ENCODE results near the gene PRKG2.

Gene PRKG2

DNA sequence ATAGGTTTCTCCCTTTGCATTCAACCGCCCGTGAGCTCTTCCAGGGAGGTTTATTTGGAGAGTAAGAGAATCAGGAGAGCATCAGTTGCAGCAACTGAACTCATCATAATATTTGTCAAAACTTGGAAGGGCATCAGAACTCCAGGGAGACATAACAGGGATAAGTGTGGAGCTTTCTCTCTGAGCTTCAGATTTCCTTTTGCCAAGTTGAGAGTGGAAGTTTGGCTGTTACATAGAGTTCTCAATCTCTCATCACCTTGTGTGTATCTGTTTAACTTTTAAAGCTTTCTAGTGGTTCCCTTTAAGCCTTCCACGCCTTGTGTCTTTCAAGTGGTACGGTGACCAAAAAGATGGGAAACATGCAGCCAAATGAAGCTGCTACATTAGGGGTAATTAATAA is 165.7 kb downstream of the PRKG2 start:
- ChIA-PET CTCF (interaction anchor here (0.8 to 5.2 kb wide), 7 partner anchors 8 to 835 kb away, joined by 3 to 36 read pairs (median 5); no protein-coding TSS in a partner anchor), POLR2A (no interaction called here)
- TF ChIP-seq CTCF (IDR thresholded peaks at IDR 0.05; ENCODE audit: control extremely low read depth, extremely low read depth, low read depth, missing control alignments), result no peak
- DNase-seq (ENCODE audit: extremely low spot score), result no peak

GRCh38 chr4:81042578-81043365 is 172.2 kb downstream of the PRKG2 start:
- no peak for DNase-seq (ENCODE audit: extremely low spot score)
- ChIA-PET POLR2A (no interaction called here), CTCF (interaction anchor here (1.0 to 2.6 kb wide), 6 partner anchors 9 to 686 kb away, joined by 3 to 8 read pairs (median 3); no protein-coding TSS in a partner anchor)
- no peak for TF ChIP-seq CTCF (IDR thresholded peaks at IDR 0.05; ENCODE audit: control extremely low read depth, extremely low read depth, low read depth, missing control alignments)

- no peak for DNase-seq (ENCODE audit: extremely low spot score)
- POLR2A ChIA-PET, result no interaction called here
- CTCF ChIA-PET, result interaction anchor here (0.7 to 3.1 kb wide), 18 partner anchors 10 to 838 kb away, joined by 3 to 36 read pairs (median 4); partner anchors contain the start of gene BMP3
- peak; percentile 63 for TF ChIP-seq CTCF (IDR thresholded peaks at IDR 0.05; ENCODE audit: control extremely low read depth, extremely low read depth, low read depth, missing control alignments)
Measured at GRCh38 chr4:81040012-81040659, 174.9 kb downstream of the PRKG2 start.

DNA sequence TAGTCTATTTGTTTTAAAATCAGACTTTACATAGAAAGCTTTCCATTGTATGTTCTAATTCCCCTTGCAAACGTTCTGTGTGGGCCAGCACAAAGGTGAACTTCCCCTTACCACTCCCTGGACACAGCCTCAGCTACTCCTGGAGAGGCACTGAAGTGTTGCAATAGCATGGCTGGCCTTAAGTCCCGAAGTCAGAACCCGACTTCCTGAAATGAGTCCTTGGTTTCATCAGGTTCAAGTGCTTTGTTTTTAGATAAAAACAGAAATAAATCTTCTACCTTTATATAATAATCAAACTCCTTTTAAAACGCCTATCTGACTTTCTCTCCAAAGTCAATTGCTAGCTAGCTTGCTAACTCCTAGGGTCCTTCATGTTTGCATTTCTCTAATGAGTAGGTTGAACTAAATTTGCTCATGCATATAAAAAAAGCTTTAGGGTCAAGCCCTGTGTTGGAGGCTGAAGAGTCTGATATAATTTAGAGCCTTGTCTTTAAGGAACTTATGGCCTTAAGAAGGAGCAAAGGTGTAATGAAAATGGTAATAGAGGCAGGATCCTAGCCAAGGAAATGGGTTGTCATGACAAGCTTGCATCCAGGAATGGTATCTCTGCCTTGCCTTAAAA is 175.6 kb downstream of the PRKG2 start:
- ChIA-PET POLR2A (no interaction called here), CTCF (interaction anchor here (0.7 to 3.1 kb wide), 17 partner anchors 9 to 837 kb away, joined by 3 to 36 read pairs (median 4); partner anchors contain the start of gene BMP3)
- TF ChIP-seq CTCF (IDR thresholded peaks at IDR 0.05; ENCODE audit: control extremely low read depth, extremely low read depth, low read depth, missing control alignments), result no peak
- no peak for DNase-seq (ENCODE audit: extremely low spot score)

GRCh38 chr4:81038636-81039350 is 176.2 kb downstream of the PRKG2 start:
- POLR2A ChIA-PET, result no interaction called here
- DNase-seq (ENCODE audit: extremely low spot score), result no peak
- CTCF ChIA-PET, result interaction anchor here (0.7 to 3.1 kb wide), 13 partner anchors 8 to 836 kb away, joined by 3 to 36 read pairs (median 5); partner anchors contain the start of gene BMP3
- no peak for TF ChIP-seq CTCF (IDR thresholded peaks at IDR 0.05; ENCODE audit: control extremely low read depth, extremely low read depth, low read depth, missing control alignments)
